HFFc6 (cell line): ENCODE measurements around the gene SENP3. TPM values are rescaled to one million over a fixed set of nuclear protein-coding genes. Genes with fewer than 3 reads are reported as not detected.
A peak's percentile ranks its signal among the peaks of the same experiment; 100 is the strongest.

ENCODE experiments used
- DNase-seq: peaks from one replicate; pipeline ENCODE4 v3.0.0-alpha.2; 2018
- H3K27ac Mint-ChIP-seq: 2 replicates; pipeline ENCODE4 v1.8.0; 2020; ENCODE audit warnings: mild to moderate bottlenecking, mixed read lengths
- H3K27me3 Mint-ChIP-seq: 2 replicates; pipeline ENCODE4 v1.8.0; 2021; ENCODE audit warnings: mild to moderate bottlenecking, moderate library complexity, mixed read lengths; ENCODE audit not compliant: insufficient read depth
- H3K36me3 Mint-ChIP-seq: 2 replicates; pipeline ENCODE4 v1.8.0; 2021; ENCODE audit warnings: low read depth, mixed read lengths
- H3K4me1 Mint-ChIP-seq: 2 replicates; pipeline ENCODE4 v1.8.0; 2020; ENCODE audit warnings: low read depth, mixed read lengths
- H3K4me3 Mint-ChIP-seq: 2 replicates; pipeline ENCODE4 v1.8.0; 2020; ENCODE audit warnings: mild to moderate bottlenecking, moderate library complexity, mixed read lengths
- H3K9me3 Mint-ChIP-seq: 2 replicates; pipeline ENCODE4 v1.8.0; 2020; ENCODE audit warnings: mild to moderate bottlenecking, mixed read lengths
- CTCF ChIP-seq: fragments of 200-600 bp; sonication (generic); IDR thresholded peaks from 2 replicates; pipeline ENCODE4 v1.5.0; 2021; ENCODE audit warnings: antibody characterized with exemption, mild to moderate bottlenecking
- total RNA-seq, 6 experiments: library from RNA; stranded (reverse); fragmentation: NEBNext Ultra II Directional; extraction: Animal tissue kit (Norgen Biotek cat#: 25700); gene quantifications; 2 replicates in 1 of 6; 3 replicates in 5 of 6; pipeline ENCODE4 v1.2.3, GENCODE V29; 2021

Gene SENP3
- total RNA-seq, 6 experiments from 2014 or later = 53.9 to 70.3 (median 60.3) TPM

- no peak overlapping the region for H3K4me3 Mint-ChIP-seq
- DNase-seq = no peak
- H3K27ac Mint-ChIP-seq = no peak overlapping the region
- peaks cover 16% of the 10 kb centered on the region for H3K4me1 Mint-ChIP-seq
- TF ChIP-seq CTCF = no peak
- H3K36me3 Mint-ChIP-seq = peaks cover 38% of the 10 kb centered on the region
- H3K27me3 Mint-ChIP-seq = peaks cover 2% of the 10 kb centered on the region; the same call in 1 of the 2 replicates
- no peaks in the 10 kb centered on the region for H3K9me3 Mint-ChIP-seq
Observed at GRCh38 chr17:7606280-7606679, 44.6 kb downstream of the SENP3 start.

- Mint-ChIP-seq H3K4me1 (peaks cover 41% of the 10 kb centered on the region), H3K36me3 (peaks cover 40% of the 10 kb centered on the region), H3K4me3 (no peak overlapping the region), H3K27me3 (peaks cover 4% of the 10 kb centered on the region; the same call in 1 of the 2 replicates), H3K9me3 (no peaks in the 10 kb centered on the region), H3K27ac (peak overlapping the region; percentile 65; the same call in 1 of the 2 replicates)
- TF ChIP-seq CTCF = no peak
- DNase-seq = no peak
Observed at GRCh38 chr17:7610641-7611040, 48.9 kb downstream of the SENP3 start.

- peaks cover 41% of the 10 kb centered on the region for H3K4me1 Mint-ChIP-seq
- DNase-seq = no peak
- peak overlapping the region; percentile 63 for H3K27ac Mint-ChIP-seq
- H3K36me3 Mint-ChIP-seq = peaks cover 31% of the 10 kb centered on the region
- no peak for TF ChIP-seq CTCF
- H3K27me3 Mint-ChIP-seq = peaks cover 4% of the 10 kb centered on the region; the same call in 1 of the 2 replicates
- peak overlapping the region; percentile 91 for H3K4me3 Mint-ChIP-seq
- no peaks in the 10 kb centered on the region for H3K9me3 Mint-ChIP-seq
Observed at GRCh38 chr17:7611635-7612293, 50.0 kb downstream of the SENP3 start.

- peak overlapping the region; percentile 63 for H3K27ac Mint-ChIP-seq
- no peak for TF ChIP-seq CTCF
Observed at GRCh38 chr17:7612294-7612640, 50.5 kb downstream of the SENP3 start.

GRCh38 chr17:7613769-7614424, 52.2 kb downstream of the SENP3 start:
- peaks cover 41% of the 10 kb centered on the region for H3K4me1 Mint-ChIP-seq
- peak; percentile 40 for DNase-seq
- peaks cover 31% of the 10 kb centered on the region for H3K36me3 Mint-ChIP-seq
- peak overlapping the region; percentile 91 for H3K4me3 Mint-ChIP-seq
- no peak for TF ChIP-seq CTCF
- no peaks in the 10 kb centered on the region for H3K9me3 Mint-ChIP-seq
- peaks cover 4% of the 10 kb centered on the region; the same call in 1 of the 2 replicates for H3K27me3 Mint-ChIP-seq
- peak overlapping the region; percentile 88 for H3K27ac Mint-ChIP-seq

More at GRCh38 chr17:7612294-7612640, 50.5 kb downstream of the SENP3 start:
- no peak for DNase-seq
- Mint-ChIP-seq H3K27me3 (peaks cover 4% of the 10 kb centered on the region; the same call in 1 of the 2 replicates), H3K36me3 (peaks cover 31% of the 10 kb centered on the region), H3K4me3 (peak overlapping the region; percentile 91), H3K4me1 (peaks cover 41% of the 10 kb centered on the region), H3K9me3 (no peaks in the 10 kb centered on the region)
